ENCODE measurements around the gene ZNF471. TPM values are rescaled to one million over a fixed set of nuclear protein-coding genes. Genes with fewer than 3 reads are reported as not detected.

The ZNF471 gene
- total RNA-seq, 4 donors from 2014 or later, result 5.6 to 19.4 (median 10.5) TPM

DNA sequence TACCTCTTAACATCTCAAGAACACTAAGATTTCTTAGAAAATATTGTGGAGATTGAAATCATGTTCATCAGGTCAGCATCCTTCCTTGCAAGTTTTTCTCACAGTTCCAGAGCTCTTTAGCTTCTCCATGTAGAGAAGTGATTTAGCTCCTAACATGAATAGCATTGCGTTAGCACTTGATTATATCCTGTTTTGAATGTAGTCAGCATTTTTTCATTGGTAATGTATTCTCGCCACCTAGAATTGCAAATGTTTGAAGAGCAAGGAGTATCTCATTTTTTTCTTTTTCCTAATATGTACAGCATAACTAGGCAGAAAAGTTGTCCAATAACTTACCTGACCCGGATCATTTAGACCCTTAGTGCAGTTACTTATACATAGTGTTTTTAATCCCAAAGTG is 66.3 kb downstream of the ZNF471 start:
- Histone ChIP-seq H3K27ac (no peak overlapping the region), H3K9me3 (peaks cover 24 to 79% of the 10 kb centered on the region in 2 donors), H3K36me3 (no peaks in the 10 kb centered on the region), H3K4me1 (no peaks in the 10 kb centered on the region), H3K4me3 (no peak overlapping the region), H3K27me3 (no peaks in the 10 kb centered on the region)
- intact Hi-C loops (cut with DNase I; ENCODE audit: low total_unique reads), result no loop called here
- no peak for DNase-seq
- TF ChIP-seq POLR2A (IDR thresholded peaks at IDR 0.05), result no peak
- TF ChIP-seq, protein P1, sequence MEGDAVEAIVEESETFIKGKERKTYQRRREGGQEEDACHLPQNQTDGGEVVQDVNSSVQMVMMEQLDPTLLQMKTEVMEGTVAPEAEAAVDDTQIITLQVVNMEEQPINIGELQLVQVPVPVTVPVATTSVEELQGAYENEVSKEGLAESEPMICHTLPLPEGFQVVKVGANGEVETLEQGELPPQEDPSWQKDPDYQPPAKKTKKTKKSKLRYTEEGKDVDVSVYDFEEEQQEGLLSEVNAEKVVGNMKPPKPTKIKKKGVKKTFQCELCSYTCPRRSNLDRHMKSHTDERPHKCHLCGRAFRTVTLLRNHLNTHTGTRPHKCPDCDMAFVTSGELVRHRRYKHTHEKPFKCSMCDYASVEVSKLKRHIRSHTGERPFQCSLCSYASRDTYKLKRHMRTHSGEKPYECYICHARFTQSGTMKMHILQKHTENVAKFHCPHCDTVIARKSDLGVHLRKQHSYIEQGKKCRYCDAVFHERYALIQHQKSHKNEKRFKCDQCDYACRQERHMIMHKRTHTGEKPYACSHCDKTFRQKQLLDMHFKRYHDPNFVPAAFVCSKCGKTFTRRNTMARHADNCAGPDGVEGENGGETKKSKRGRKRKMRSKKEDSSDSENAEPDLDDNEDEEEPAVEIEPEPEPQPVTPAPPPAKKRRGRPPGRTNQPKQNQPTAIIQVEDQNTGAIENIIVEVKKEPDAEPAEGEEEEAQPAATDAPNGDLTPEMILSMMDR (IDR thresholded peaks at IDR 0.05), result no peak

DNA sequence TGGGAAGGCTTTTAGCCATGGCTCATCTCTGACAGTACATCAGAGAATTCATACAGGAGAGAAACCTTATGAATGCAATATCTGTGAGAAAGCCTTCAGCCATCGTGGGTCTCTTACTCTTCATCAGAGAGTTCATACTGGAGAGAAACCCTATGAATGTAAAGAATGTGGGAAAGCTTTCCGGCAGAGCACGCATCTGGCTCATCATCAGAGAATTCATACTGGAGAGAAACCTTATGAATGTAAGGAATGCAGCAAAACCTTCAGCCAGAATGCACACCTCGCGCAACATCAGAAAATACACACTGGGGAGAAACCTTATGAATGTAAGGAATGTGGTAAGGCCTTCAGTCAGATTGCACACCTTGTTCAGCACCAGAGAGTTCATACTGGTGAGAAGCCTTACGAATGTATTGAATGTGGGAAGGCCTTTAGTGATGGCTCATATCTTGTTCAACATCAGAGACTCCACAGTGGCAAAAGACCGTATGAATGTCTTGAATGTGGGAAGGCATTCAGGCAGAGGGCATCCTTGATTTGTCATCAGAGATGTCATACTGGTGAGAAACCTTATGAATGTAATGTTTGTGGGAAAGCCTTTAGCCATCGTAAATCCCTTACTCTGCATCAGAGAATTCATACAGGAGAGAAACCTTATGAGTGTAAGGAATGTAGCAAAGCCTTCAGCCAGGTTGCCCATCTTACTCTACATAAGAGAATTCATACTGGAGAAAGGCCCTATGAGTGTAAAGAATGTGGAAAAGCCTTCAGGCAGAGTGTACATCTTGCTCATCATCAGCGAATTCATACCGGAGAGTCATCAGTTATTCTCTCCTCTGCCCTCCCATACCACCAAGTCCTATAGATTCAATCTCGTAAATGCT is 70.3 kb downstream of the ZNF471 start:
- no peaks in the 10 kb centered on the region for H3K27me3 ChIP-seq
- H3K27ac ChIP-seq, result no peak overlapping the region
- DNase-seq, result no peak
- H3K4me1 ChIP-seq, result no peaks in the 10 kb centered on the region
- no peak overlapping the region for H3K4me3 ChIP-seq
- H3K36me3 ChIP-seq, result peaks cover 0 to 2% of the 10 kb centered on the region in 2 donors
- intact Hi-C loops (cut with DNase I; ENCODE audit: low total_unique reads), result no loop called here
- peaks cover 24 to 96% of the 10 kb centered on the region in 2 donors for H3K9me3 ChIP-seq
- no peak for TF ChIP-seq POLR2A (IDR thresholded peaks at IDR 0.05)
- TF ChIP-seq, protein P1 (IDR thresholded peaks at IDR 0.05), result no peak

Other genes with a start within 250 kb of the ZNF471 start
- gene EDDM13, start 235.1 kb upstream of the ZNF471 start, total RNA-seq, result not detected
- gene ZSCAN5A, start 193.0 kb upstream of the ZNF471 start, total RNA-seq, result 10 to 100 TPM in 2 of 4 donors, 1 to 10 TPM in 2; 1.3 to 20.7 (median 12.3) TPM
- gene ZNF582, start 114.3 kb upstream of the ZNF471 start, total RNA-seq, result 10 to 100 TPM in 1 of 4 donors, 1 to 10 TPM in 3; 7.5 to 14.1 (median 8.6) TPM
- gene ZNF583, start 103.5 kb upstream of the ZNF471 start, total RNA-seq, result 10 to 100 TPM in 3 of 4 donors, 1 to 10 TPM in 1; 1.5 to 25.1 (median 14.4) TPM
- 10 to 100 TPM in 1 of 4 donors, 1 to 10 TPM in 3; 2.3 to 20.7 (median 8.2) TPM for gene ZNF667, start 30.5 kb upstream of the ZNF471 start, total RNA-seq
- gene ZFP28, start 31.1 kb downstream of the ZNF471 start, total RNA-seq, result 10 to 100 TPM in 3 of 4 donors, 1 to 10 TPM in 1; 6.1 to 45.3 (median 17.7) TPM
- 10 to 100 TPM in 2 of 4 donors, 1 to 10 TPM in 2; 7.5 to 11.0 (median 9.7) TPM for gene ZNF470, start 59.6 kb downstream of the ZNF471 start, total RNA-seq
- gene ZNF71, start 87.4 kb downstream of the ZNF471 start, total RNA-seq, result 10 to 100 TPM; 10.3 to 31.3 (median 13.6) TPM
- gene SMIM17, start 135.3 kb downstream of the ZNF471 start, total RNA-seq, result 1 to 10 TPM in 1 of 4 donors, under 1 TPM in 2, not detected in 1; 0.70 to 1.2 (median 0.88) TPM
- 1 to 10 TPM; 1.5 to 8.3 (median 4.2) TPM for gene ZNF835, start 163.9 kb downstream of the ZNF471 start, total RNA-seq